ENCODE data around the gene LAMP1. TPM values are rescaled to one million over a fixed set of nuclear protein-coding genes. Genes with fewer than 3 reads are reported as not detected.
"Not testable (repeated sequence)": the region's sequence is repeated elsewhere in the genome, so short reads cannot be mapped to it uniquely, and the experiment has no call there.

LAMP1 gene
- total RNA-seq, 1 experiment from 2014 or later: 225 TPM

DNA sequence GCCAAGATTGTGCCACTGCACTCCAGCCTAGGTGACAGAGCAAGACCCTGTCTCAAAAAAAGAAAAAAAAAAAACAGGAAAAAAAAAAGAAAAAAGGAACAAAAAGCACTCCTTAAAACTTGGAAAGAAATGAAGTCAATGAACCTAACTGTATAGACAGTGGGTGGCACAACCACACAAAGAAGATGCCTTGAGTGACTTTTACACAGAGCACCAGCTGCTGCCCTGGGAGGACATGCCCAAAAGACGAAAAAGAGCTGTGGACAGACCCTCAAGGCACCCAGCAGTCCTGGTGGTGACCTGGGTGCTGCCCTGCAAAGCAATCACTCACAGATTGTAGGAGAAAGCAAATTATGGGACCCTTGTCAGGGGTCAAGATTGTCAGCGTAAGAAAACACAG lies 5.9 kb upstream of the LAMP1 start:
- Histone ChIP-seq H3K9me3 (peaks cover 3% of the 10 kb centered on the region), H3K27me3 (peaks cover 23% of the 10 kb centered on the region), H3K36me3 (no peaks in the 10 kb centered on the region), H3K4me3 (no peak overlapping the region)
- DNase-seq: no peak

DNA sequence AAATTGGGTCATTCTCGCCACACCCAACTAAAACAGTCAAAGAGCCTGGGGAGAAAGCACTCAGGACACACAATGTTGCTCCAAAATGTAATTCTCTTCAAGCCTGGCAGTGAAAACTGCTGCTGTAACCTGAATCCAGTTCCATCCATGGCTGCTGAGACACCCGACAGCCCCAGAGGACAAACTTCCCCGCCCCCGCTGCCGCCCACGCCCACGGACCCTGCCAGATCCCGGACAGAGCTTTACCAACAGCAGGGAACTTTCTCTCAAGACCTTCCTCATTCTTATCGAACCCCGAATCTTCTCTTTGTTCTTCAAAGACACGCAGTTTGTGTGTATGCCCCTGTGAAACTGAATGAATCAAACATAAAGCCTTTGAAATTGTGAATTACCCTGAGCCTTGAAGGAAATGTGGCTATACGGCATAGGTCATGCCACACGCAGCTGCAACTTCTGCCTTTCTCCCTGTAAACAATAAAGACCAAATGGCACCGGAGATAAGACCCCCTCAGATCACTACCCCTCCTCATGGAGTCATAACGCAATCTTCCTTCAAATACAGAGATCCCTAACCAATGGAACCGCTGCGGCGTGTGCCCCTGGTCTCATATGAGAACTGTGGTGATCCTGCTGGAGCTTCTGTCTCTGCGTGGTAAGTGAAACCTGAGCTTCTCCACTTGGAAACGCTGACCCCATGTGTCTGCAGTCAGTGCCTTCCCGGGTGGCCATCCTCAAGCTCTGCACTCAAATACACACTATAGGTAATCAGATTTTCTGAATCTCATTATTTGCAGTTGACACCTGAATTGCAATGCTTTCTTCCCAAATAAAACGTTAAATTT lies 4.8 kb upstream of the LAMP1 start:
- Histone ChIP-seq H3K4me3 (peak overlapping the region; percentile 13), H3K9me3 (peaks cover 3% of the 10 kb centered on the region), H3K36me3 (no peaks in the 10 kb centered on the region), H3K27me3 (peaks cover 23% of the 10 kb centered on the region)
- peak; percentile 37 for DNase-seq

- H3K9me3 ChIP-seq: no peaks in the 10 kb centered on the region
- no peaks in the 10 kb centered on the region for H3K36me3 ChIP-seq
- peaks cover 19% of the 10 kb centered on the region for H3K27me3 ChIP-seq
- no peak for DNase-seq
- no peak overlapping the region for H3K4me3 ChIP-seq
Measured at GRCh38 chr13:113293686-113294085, 3.4 kb upstream of the LAMP1 start.

- H3K4me3 ChIP-seq: no peak overlapping the region; the same call in 1 of the 2 replicates
- H3K9me3 ChIP-seq: no peaks in the 10 kb centered on the region
- no peaks in the 10 kb centered on the region for H3K36me3 ChIP-seq
- peaks cover 5% of the 10 kb centered on the region for H3K27me3 ChIP-seq
- DNase-seq: no peak
Measured at GRCh38 chr13:113295776-113296175, 1.3 kb upstream of the LAMP1 start.

DNA sequence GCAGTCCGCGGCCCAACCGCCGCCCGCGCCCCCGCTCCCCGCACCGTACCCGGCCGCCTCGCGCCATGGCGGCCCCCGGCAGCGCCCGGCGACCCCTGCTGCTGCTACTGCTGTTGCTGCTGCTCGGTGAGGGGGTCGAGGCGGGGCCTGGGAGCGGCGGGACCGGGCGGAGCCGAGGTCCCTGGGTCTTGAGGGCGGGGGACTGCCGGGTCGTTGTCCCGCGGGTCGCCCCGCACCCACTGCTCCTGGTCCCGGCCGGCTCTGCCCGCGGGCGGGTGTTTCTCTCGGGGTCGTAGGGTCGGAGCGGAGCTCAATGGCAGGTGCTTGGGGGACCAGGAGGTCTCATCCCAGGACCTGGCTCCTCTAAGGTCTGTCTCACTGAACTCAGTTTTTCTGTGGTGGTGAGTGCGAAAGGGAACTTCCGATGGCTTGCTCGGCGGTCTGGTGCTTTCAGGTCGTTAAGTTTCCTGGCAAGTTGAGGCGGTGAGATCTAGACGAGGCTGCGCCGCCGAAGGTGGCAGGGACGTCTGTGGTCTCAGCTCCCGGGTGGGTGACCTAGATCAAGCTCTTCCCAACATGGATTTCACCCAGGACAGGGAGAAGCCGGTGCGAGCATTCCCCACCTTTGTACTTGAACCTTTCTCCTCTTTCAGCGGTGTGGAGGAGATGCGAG lies 467 bp downstream of the LAMP1 start:
- Histone ChIP-seq H3K4me3 (peak overlapping the region; percentile 93), H3K9me3 (no peaks in the 10 kb centered on the region), H3K27me3 (no peaks in the 10 kb centered on the region), H3K36me3 (no peaks in the 10 kb centered on the region)
- no peak for DNase-seq

- DNase-seq: no peak
- H3K9me3 ChIP-seq: no peaks in the 10 kb centered on the region
- H3K36me3 ChIP-seq: no peaks in the 10 kb centered on the region
- peak overlapping the region; percentile 93 for H3K4me3 ChIP-seq
- H3K27me3 ChIP-seq: no peaks in the 10 kb centered on the region
Measured at GRCh38 chr13:113298043-113298945, 1.3 kb downstream of the LAMP1 start.

- DNase-seq: no peak
Measured at GRCh38 chr13:113299951-113300350, 2.9 kb downstream of the LAMP1 start.

DNA sequence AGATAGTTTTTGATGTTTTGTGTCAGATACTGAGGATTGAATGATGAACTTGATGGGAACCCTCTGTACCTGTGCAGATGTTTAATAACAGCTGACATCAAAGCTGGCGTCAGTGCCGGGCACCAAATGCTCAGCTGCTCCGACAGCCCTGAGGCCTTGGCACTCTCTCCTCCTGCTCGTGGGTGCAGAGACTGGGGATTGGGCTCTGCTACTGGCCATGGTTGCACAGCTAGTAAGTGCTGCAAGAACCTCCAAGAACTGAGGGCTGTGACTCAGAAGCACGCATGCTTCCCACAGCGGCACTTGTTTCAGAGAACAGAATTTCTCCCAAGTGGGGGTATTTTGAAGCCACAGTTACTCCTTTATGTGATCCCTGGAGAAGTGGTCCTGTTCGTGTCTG lies 5.9 kb downstream of the LAMP1 start:
- no peak for DNase-seq
- H3K27me3 ChIP-seq: no peaks in the 10 kb centered on the region
- peaks cover 3% of the 10 kb centered on the region; the same call in 1 of the 2 replicates for H3K36me3 ChIP-seq
- no peaks in the 10 kb centered on the region for H3K9me3 ChIP-seq
- no peak overlapping the region for H3K4me3 ChIP-seq

More at GRCh38 chr13:113299951-113300350, 2.9 kb downstream of the LAMP1 start:
- Histone ChIP-seq H3K9me3 (no peaks in the 10 kb centered on the region), H3K36me3 (no peaks in the 10 kb centered on the region), H3K4me3 (no peak overlapping the region), H3K27me3 (no peaks in the 10 kb centered on the region)

DNA sequence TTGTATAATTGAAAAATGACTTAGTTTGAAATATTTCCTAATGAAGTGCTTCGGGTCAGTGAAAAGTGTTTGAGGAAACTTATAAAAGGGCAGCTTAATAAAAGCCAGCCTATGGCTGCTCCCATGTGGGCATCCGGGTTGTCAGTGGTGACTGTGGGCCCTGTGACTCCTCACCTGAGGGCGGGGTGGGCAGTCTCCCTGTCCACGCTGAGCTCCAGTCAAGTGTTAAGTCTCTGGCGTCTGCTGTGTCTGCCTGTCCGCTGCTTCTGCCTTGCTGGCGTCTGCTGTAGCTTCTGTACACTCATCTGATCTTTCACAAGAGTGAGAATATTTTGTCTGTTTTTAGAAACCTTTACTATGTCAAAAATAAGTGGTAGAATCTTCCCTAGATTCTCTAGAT lies 7.1 kb downstream of the LAMP1 start:
- DNase-seq: no peak
- no peak overlapping the region for H3K4me3 ChIP-seq
- H3K36me3 ChIP-seq: peaks cover 3% of the 10 kb centered on the region
- H3K9me3 ChIP-seq: no peaks in the 10 kb centered on the region
- H3K27me3 ChIP-seq: no peaks in the 10 kb centered on the region

GRCh38 chr13:113305208-113305607 lies 8.2 kb downstream of the LAMP1 start:
- no peaks in the 10 kb centered on the region for H3K27me3 ChIP-seq
- H3K36me3 ChIP-seq: peaks cover 12% of the 10 kb centered on the region
- H3K4me3 ChIP-seq: no peak overlapping the region
- DNase-seq: no peak
- H3K9me3 ChIP-seq: no peaks in the 10 kb centered on the region

- H3K36me3 ChIP-seq: peaks cover 16% of the 10 kb centered on the region
- H3K9me3 ChIP-seq: no peaks in the 10 kb centered on the region
- DNase-seq: no peak
Measured at GRCh38 chr13:113307491-113307890, 10.5 kb downstream of the LAMP1 start.

DNA sequence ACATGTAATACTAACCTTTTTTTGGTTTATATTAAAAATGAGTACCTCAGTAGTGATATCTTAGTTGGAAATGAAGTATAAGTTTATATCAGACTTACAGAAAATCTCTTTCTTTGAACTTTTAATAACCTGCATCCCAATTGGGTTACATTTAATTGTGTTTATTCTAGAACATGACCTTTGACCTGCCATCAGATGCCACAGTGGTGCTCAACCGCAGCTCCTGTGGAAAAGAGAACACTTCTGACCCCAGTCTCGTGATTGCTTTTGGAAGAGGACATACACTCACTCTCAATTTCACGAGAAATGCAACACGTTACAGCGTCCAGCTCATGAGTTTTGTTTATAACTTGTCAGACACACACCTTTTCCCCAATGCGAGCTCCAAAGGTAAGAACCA lies 12.4 kb downstream of the LAMP1 start:
- Histone ChIP-seq H3K9me3 (no peaks in the 10 kb centered on the region), H3K27me3 (no peaks in the 10 kb centered on the region), H3K4me3 (no peak overlapping the region), H3K36me3 (peaks cover 16% of the 10 kb centered on the region)
- DNase-seq: no peak

More at GRCh38 chr13:113307491-113307890, 10.5 kb downstream of the LAMP1 start:
- Histone ChIP-seq H3K27me3 (no peaks in the 10 kb centered on the region), H3K4me3 (no peak overlapping the region)

GRCh38 chr13:113314112-113314511 lies 17.1 kb downstream of the LAMP1 start:
- DNase-seq, H3K9me3 ChIP-seq, H3K4me3 ChIP-seq, H3K27me3 ChIP-seq: not testable (repeated sequence)
- H3K36me3 ChIP-seq: peaks cover 16% of the 10 kb centered on the region

GRCh38 chr13:113314895-113315470 lies 17.9 kb downstream of the LAMP1 start:
- H3K9me3 ChIP-seq, H3K36me3 ChIP-seq, DNase-seq, H3K4me3 ChIP-seq, H3K27me3 ChIP-seq: not testable (repeated sequence)

DNA sequence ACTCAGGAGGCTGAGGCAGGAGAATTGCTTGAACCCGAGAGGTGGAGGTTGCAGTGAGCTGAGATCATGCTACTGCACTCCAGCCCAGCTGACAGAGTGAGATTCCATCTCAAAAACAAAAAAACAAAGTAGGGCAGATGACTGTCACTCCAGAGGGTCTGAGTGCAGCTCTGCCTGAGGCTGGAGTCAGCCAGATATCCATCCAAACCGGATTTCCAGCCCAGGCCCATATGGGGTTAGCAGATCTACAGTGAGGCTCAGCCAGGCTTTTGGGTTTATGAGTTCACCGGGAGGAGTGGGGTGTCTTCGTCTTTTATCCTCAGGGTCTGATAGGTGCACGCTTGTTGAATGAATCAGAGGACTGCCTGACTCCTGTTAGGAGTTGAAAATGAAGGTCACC lies 19.0 kb downstream of the LAMP1 start:
- Histone ChIP-seq H3K9me3 (no peaks in the 10 kb centered on the region), H3K36me3 (peaks cover 10% of the 10 kb centered on the region), H3K4me3 (no peak overlapping the region), H3K27me3 (no peaks in the 10 kb centered on the region)
- DNase-seq: no peak

DNA sequence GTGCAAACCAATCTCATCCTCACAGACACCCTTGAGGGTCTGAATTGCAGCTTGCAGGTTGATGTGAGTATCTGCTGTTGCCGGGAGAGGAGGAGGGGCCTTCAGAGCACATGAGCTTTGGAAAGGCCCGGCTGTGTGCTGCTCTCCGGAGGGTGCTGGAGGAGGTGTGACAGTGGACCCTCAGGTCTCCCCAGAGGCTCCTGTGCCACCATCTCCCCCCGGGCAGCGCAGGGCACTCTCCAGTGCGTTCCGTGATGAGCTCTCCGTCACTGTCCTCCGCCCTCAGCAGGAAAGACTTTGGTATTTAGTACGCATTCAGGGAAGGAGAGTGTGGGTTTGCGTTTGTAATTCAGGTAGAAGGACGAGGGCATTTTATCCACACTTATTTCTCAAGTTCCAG lies 20.0 kb downstream of the LAMP1 start:
- H3K36me3 ChIP-seq: peaks cover 6% of the 10 kb centered on the region; the same call in 1 of the 2 replicates
- H3K9me3 ChIP-seq: no peaks in the 10 kb centered on the region
- DNase-seq: no peak
- no peaks in the 10 kb centered on the region for H3K27me3 ChIP-seq
- no peak overlapping the region for H3K4me3 ChIP-seq
